ENCODE measurements around the gene MAGI2.

Gene MAGI2

GRCh38 chr7:78080241-78080640 lies 1373.2 kb downstream of the MAGI2 start:
- Histone ChIP-seq H3K27me3 (ENCODE audit: control insufficient read depth, insufficient read depth, low read length) (no peaks in the 10 kb centered on the region), H3K27ac (ENCODE audit: low read depth, low read length) (no peak overlapping the region), H3K4me1 (ENCODE audit: control insufficient read depth, insufficient read depth, low read length) (no peaks in the 10 kb centered on the region), H3K4me3 (ENCODE audit: low read length) (no peak overlapping the region), H3K9ac (ENCODE audit: low read length) (no peak overlapping the region), H3K36me3 (ENCODE audit: control insufficient read depth, insufficient read depth, low read length) (no peaks in the 10 kb centered on the region)

GRCh38 chr7:78074713-78075112 lies 1378.8 kb downstream of the MAGI2 start:
- Histone ChIP-seq H3K4me3 (ENCODE audit: low read length) (no peak overlapping the region), H3K27ac (ENCODE audit: low read depth, low read length) (no peak overlapping the region), H3K36me3 (ENCODE audit: control insufficient read depth, insufficient read depth, low read length) (no peaks in the 10 kb centered on the region), H3K9ac (ENCODE audit: low read length) (no peak overlapping the region), H3K27me3 (ENCODE audit: control insufficient read depth, insufficient read depth, low read length) (no peaks in the 10 kb centered on the region), H3K4me1 (ENCODE audit: control insufficient read depth, insufficient read depth, low read length) (no peaks in the 10 kb centered on the region)

- H3K4me3 ChIP-seq (ENCODE audit: low read length), result no peak overlapping the region
- no peaks in the 10 kb centered on the region for H3K36me3 ChIP-seq (ENCODE audit: control insufficient read depth, insufficient read depth, low read length)
- H3K27ac ChIP-seq (ENCODE audit: low read depth, low read length), result no peak overlapping the region
- H3K9ac ChIP-seq (ENCODE audit: low read length), result no peak overlapping the region
- H3K4me1 ChIP-seq (ENCODE audit: control insufficient read depth, insufficient read depth, low read length), result no peaks in the 10 kb centered on the region
- no peaks in the 10 kb centered on the region for H3K27me3 ChIP-seq (ENCODE audit: control insufficient read depth, insufficient read depth, low read length)
These were observed 1379.7 kb downstream of the MAGI2 start for GRCh38 chr7:78073609-78074382.

GRCh38 chr7:78072201-78072590 lies 1381.3 kb downstream of the MAGI2 start:
- Histone ChIP-seq H3K9ac (ENCODE audit: low read length) (no peak overlapping the region), H3K27ac (ENCODE audit: low read depth, low read length) (no peak overlapping the region), H3K4me1 (ENCODE audit: control insufficient read depth, insufficient read depth, low read length) (no peaks in the 10 kb centered on the region), H3K4me3 (ENCODE audit: low read length) (no peak overlapping the region), H3K27me3 (ENCODE audit: control insufficient read depth, insufficient read depth, low read length) (no peaks in the 10 kb centered on the region), H3K36me3 (ENCODE audit: control insufficient read depth, insufficient read depth, low read length) (no peaks in the 10 kb centered on the region)

- no peaks in the 10 kb centered on the region for H3K36me3 ChIP-seq (ENCODE audit: control insufficient read depth, insufficient read depth, low read length)
- H3K27ac ChIP-seq (ENCODE audit: low read depth, low read length), result no peak overlapping the region
- H3K4me3 ChIP-seq (ENCODE audit: low read length), result no peak overlapping the region
- H3K9ac ChIP-seq (ENCODE audit: low read length), result no peak overlapping the region
- no peaks in the 10 kb centered on the region for H3K27me3 ChIP-seq (ENCODE audit: control insufficient read depth, insufficient read depth, low read length)
- no peaks in the 10 kb centered on the region for H3K4me1 ChIP-seq (ENCODE audit: control insufficient read depth, insufficient read depth, low read length)
These were observed 1381.8 kb downstream of the MAGI2 start for GRCh38 chr7:78071491-78072200.

GRCh38 chr7:78066599-78066998 lies 1386.9 kb downstream of the MAGI2 start:
- Histone ChIP-seq H3K27ac (ENCODE audit: low read depth, low read length) (no peak overlapping the region), H3K4me3 (ENCODE audit: low read length) (no peak overlapping the region), H3K36me3 (ENCODE audit: control insufficient read depth, insufficient read depth, low read length) (no peaks in the 10 kb centered on the region), H3K9ac (ENCODE audit: low read length) (no peak overlapping the region), H3K4me1 (ENCODE audit: control insufficient read depth, insufficient read depth, low read length) (no peaks in the 10 kb centered on the region), H3K27me3 (ENCODE audit: control insufficient read depth, insufficient read depth, low read length) (no peaks in the 10 kb centered on the region)

GRCh38 chr7:78063758-78064157 lies 1389.7 kb downstream of the MAGI2 start:
- no peaks in the 10 kb centered on the region for H3K27me3 ChIP-seq (ENCODE audit: control insufficient read depth, insufficient read depth, low read length)
- H3K36me3 ChIP-seq (ENCODE audit: control insufficient read depth, insufficient read depth, low read length), result no peaks in the 10 kb centered on the region
- no peaks in the 10 kb centered on the region for H3K4me1 ChIP-seq (ENCODE audit: control insufficient read depth, insufficient read depth, low read length)
- no peak overlapping the region for H3K27ac ChIP-seq (ENCODE audit: low read depth, low read length)
- no peak overlapping the region for H3K4me3 ChIP-seq (ENCODE audit: low read length)
- no peak overlapping the region for H3K9ac ChIP-seq (ENCODE audit: low read length)

GRCh38 chr7:78062214-78062613 lies 1391.3 kb downstream of the MAGI2 start:
- H3K27me3 ChIP-seq (ENCODE audit: control insufficient read depth, insufficient read depth, low read length), result no peaks in the 10 kb centered on the region
- no peaks in the 10 kb centered on the region for H3K36me3 ChIP-seq (ENCODE audit: control insufficient read depth, insufficient read depth, low read length)
- no peak overlapping the region for H3K4me3 ChIP-seq (ENCODE audit: low read length)

GRCh38 chr7:78057571-78057970 lies 1395.9 kb downstream of the MAGI2 start:
- Histone ChIP-seq H3K9ac (ENCODE audit: low read length) (no peak overlapping the region), H3K4me1 (ENCODE audit: control insufficient read depth, insufficient read depth, low read length) (no peaks in the 10 kb centered on the region), H3K27ac (ENCODE audit: low read depth, low read length) (no peak overlapping the region), H3K27me3 (ENCODE audit: control insufficient read depth, insufficient read depth, low read length) (no peaks in the 10 kb centered on the region), H3K4me3 (ENCODE audit: low read length) (no peak overlapping the region), H3K36me3 (ENCODE audit: control insufficient read depth, insufficient read depth, low read length) (no peaks in the 10 kb centered on the region)

More at GRCh38 chr7:78062214-78062613, 1391.3 kb downstream of the MAGI2 start:
- no peaks in the 10 kb centered on the region for H3K4me1 ChIP-seq (ENCODE audit: control insufficient read depth, insufficient read depth, low read length)
- no peak overlapping the region for H3K9ac ChIP-seq (ENCODE audit: low read length)
- no peak overlapping the region for H3K27ac ChIP-seq (ENCODE audit: low read depth, low read length)

GRCh38 chr7:78055599-78055998 lies 1397.9 kb downstream of the MAGI2 start:
- Histone ChIP-seq H3K9ac (ENCODE audit: low read length) (no peak overlapping the region), H3K4me3 (ENCODE audit: low read length) (no peak overlapping the region), H3K4me1 (ENCODE audit: control insufficient read depth, insufficient read depth, low read length) (no peaks in the 10 kb centered on the region), H3K36me3 (ENCODE audit: control insufficient read depth, insufficient read depth, low read length) (no peaks in the 10 kb centered on the region), H3K27me3 (ENCODE audit: control insufficient read depth, insufficient read depth, low read length) (no peaks in the 10 kb centered on the region), H3K27ac (ENCODE audit: low read depth, low read length) (no peak overlapping the region)

- no peak overlapping the region for H3K4me3 ChIP-seq (ENCODE audit: low read length)
- H3K9ac ChIP-seq (ENCODE audit: low read length), result no peak overlapping the region
- no peaks in the 10 kb centered on the region for H3K36me3 ChIP-seq (ENCODE audit: control insufficient read depth, insufficient read depth, low read length)
- no peaks in the 10 kb centered on the region for H3K4me1 ChIP-seq (ENCODE audit: control insufficient read depth, insufficient read depth, low read length)
- H3K27me3 ChIP-seq (ENCODE audit: control insufficient read depth, insufficient read depth, low read length), result no peaks in the 10 kb centered on the region
- H3K27ac ChIP-seq (ENCODE audit: low read depth, low read length), result no peak overlapping the region
These were observed 1398.4 kb downstream of the MAGI2 start for GRCh38 chr7:78055001-78055573.

GRCh38 chr7:78052112-78052511 lies 1401.4 kb downstream of the MAGI2 start:
- Histone ChIP-seq H3K9ac (ENCODE audit: low read length) (no peak overlapping the region), H3K27ac (ENCODE audit: low read depth, low read length) (no peak overlapping the region), H3K27me3 (ENCODE audit: control insufficient read depth, insufficient read depth, low read length) (no peaks in the 10 kb centered on the region), H3K4me3 (ENCODE audit: low read length) (no peak overlapping the region), H3K4me1 (ENCODE audit: control insufficient read depth, insufficient read depth, low read length) (no peaks in the 10 kb centered on the region), H3K36me3 (ENCODE audit: control insufficient read depth, insufficient read depth, low read length) (no peaks in the 10 kb centered on the region)

Measured in rectal smooth muscle tissue (tissue), 1 donor.